Chondrocyte (in vitro differentiated cells): ENCODE measurements around the gene XCL1. TPM values are rescaled to one million over a fixed set of nuclear protein-coding genes. Genes with fewer than 3 reads are reported as not detected.

Experiments used
- DNase-seq: peaks from one replicate; pipeline ENCODE4 v3.0.0; 2021; ENCODE audit warnings: mixed read lengths, low spot score
- H3K27ac Mint-ChIP-seq: one replicate; pipeline ENCODE4 v1.8.0; 2021; ENCODE audit warnings: mild to moderate bottlenecking, moderate library complexity, mixed read lengths; ENCODE audit not compliant: unreplicated experiment
- H3K27me3 Mint-ChIP-seq: 2 replicates; pipeline ENCODE4 v1.8.0; 2021; ENCODE audit warnings: low read depth, mixed read lengths
- H3K36me3 Mint-ChIP-seq: 2 replicates; pipeline ENCODE4 v1.8.0; 2021; ENCODE audit warnings: low read depth, mixed read lengths
- H3K4me1 Mint-ChIP-seq: 2 replicates; pipeline ENCODE4 v1.8.0; 2021; ENCODE audit warnings: low read depth, mild to moderate bottlenecking, mixed read lengths
- H3K4me3 Mint-ChIP-seq: one replicate; pipeline ENCODE4 v1.8.0; 2021; ENCODE audit warnings: mild to moderate bottlenecking, moderate library complexity, mixed read lengths; ENCODE audit not compliant: unreplicated experiment
- H3K9me3 Mint-ChIP-seq: 2 replicates; pipeline ENCODE4 v1.8.0; 2021; ENCODE audit warnings: low read depth, mixed read lengths
- total RNA-seq: library from RNA; stranded (reverse); gene quantifications from 3 replicates; pipeline ENCODE4 v1.2.1, GENCODE V29; 2021
- TF ChIP-seq, protein P1 (sequence below): fragments of 200-600 bp; sonication (generic); IDR thresholded peaks from 2 replicates; pipeline ENCODE4 v1.5.0; 2021; ENCODE audit warnings: antibody characterized with exemption, mild to moderate bottlenecking, moderate library complexity

The XCL1 gene
- total RNA-seq, 1 donor from 2014 or later: 0.25 TPM

DNA sequence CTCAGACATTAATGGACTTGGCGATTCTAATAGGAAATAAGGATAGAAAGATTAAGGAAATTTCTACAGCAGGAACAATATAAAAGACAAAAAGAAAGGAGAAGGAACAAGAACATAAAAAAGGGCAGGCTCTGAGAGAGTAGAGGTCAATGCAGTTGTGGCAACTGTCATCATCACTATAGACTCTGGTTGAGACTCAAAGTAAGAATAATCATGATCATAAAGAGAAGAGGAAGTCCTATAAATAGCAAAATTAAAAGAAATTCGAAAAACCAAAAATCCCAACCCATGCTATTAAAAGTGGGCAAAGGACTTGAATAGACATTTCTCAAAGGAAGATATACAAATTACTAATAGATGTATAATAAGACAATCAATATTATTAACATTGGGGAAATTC is 14.4 kb upstream of the XCL1 start:
- TF ChIP-seq, protein P1, sequence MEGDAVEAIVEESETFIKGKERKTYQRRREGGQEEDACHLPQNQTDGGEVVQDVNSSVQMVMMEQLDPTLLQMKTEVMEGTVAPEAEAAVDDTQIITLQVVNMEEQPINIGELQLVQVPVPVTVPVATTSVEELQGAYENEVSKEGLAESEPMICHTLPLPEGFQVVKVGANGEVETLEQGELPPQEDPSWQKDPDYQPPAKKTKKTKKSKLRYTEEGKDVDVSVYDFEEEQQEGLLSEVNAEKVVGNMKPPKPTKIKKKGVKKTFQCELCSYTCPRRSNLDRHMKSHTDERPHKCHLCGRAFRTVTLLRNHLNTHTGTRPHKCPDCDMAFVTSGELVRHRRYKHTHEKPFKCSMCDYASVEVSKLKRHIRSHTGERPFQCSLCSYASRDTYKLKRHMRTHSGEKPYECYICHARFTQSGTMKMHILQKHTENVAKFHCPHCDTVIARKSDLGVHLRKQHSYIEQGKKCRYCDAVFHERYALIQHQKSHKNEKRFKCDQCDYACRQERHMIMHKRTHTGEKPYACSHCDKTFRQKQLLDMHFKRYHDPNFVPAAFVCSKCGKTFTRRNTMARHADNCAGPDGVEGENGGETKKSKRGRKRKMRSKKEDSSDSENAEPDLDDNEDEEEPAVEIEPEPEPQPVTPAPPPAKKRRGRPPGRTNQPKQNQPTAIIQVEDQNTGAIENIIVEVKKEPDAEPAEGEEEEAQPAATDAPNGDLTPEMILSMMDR: no peak
- Mint-ChIP-seq H3K4me1 (peaks cover 11% of the 10 kb centered on the region), H3K9me3 (peaks cover 2% of the 10 kb centered on the region), H3K36me3 (peaks cover 3% of the 10 kb centered on the region), H3K27me3 (peaks cover 12% of the 10 kb centered on the region), H3K27ac (no peak overlapping the region), H3K4me3 (no peak overlapping the region)
- no peak for DNase-seq

DNA sequence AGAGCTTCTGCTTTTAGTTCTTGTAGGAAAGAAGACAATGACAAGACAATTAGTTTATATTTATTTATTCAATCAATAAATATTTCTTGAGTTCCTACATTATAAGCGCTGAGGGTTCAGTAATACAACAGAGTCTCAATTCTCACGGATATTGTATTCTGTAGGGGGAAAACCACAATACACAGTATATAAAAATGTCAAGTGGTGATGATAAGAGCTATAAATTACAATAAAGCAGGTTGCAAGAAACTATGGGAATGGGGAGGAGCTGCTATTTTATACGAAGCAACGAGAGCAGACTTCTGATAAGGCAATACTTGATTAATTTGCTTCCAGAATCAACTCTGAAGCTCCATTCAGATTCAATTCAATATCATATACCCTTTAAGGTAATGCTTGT is 10.6 kb upstream of the XCL1 start:
- H3K4me1 Mint-ChIP-seq: no peaks in the 10 kb centered on the region
- peaks cover 13% of the 10 kb centered on the region for H3K27me3 Mint-ChIP-seq
- H3K9me3 Mint-ChIP-seq: peaks cover 2% of the 10 kb centered on the region
- H3K27ac Mint-ChIP-seq: no peak overlapping the region
- no peak for DNase-seq
- H3K36me3 Mint-ChIP-seq: peaks cover 3% of the 10 kb centered on the region
- TF ChIP-seq, protein P1: no peak
- H3K4me3 Mint-ChIP-seq: no peak overlapping the region

DNA sequence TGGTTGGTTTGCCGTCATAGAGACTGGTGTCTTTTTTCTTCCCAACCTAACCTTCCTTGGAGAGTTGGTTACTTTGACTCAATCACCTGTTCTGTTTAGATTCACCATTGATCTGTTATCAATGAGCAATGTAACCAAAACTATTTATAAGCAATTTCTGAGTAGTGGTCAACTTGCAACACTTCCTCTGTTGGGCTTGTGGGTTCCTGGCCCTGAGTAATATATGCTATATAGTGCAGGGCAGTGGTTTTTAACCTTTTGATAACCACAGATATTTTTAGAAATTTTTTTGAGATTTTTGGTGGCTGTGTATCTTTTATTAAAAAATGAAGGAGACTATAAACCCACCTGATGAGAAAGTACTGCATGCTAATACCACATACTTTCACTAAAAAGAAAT is 9.4 kb upstream of the XCL1 start:
- no peaks in the 10 kb centered on the region for H3K4me1 Mint-ChIP-seq
- peaks cover under 1% of the 10 kb centered on the region for H3K36me3 Mint-ChIP-seq
- H3K9me3 Mint-ChIP-seq: peaks cover 2% of the 10 kb centered on the region
- peaks cover 13% of the 10 kb centered on the region for H3K27me3 Mint-ChIP-seq
- DNase-seq: no peak
- no peak overlapping the region for H3K27ac Mint-ChIP-seq
- TF ChIP-seq, protein P1: no peak
- no peak overlapping the region for H3K4me3 Mint-ChIP-seq

DNA sequence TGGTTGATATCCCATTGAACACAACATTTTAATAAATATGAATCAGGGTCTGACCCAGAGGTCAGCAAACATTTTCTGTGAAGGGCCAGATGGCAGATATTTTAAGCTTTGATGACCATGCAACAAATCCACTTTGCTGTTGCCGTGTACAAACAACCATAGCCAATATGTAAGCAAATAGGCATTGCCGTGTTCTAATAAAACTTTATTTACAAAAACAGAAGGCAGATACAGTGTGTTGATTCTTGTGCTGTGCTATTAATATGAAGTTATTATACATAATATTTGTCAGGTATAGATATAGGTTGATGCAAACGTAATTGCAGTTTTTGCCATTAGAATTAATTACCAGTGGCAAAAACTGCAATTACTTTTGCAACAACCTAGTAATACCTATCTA is 8.8 kb upstream of the XCL1 start:
- TF ChIP-seq, protein P1: no peak
- Mint-ChIP-seq H3K9me3 (peaks cover 2% of the 10 kb centered on the region), H3K27ac (no peak overlapping the region), H3K4me3 (no peak overlapping the region), H3K4me1 (no peaks in the 10 kb centered on the region), H3K36me3 (no peaks in the 10 kb centered on the region), H3K27me3 (peaks cover 18% of the 10 kb centered on the region)
- no peak for DNase-seq

DNA sequence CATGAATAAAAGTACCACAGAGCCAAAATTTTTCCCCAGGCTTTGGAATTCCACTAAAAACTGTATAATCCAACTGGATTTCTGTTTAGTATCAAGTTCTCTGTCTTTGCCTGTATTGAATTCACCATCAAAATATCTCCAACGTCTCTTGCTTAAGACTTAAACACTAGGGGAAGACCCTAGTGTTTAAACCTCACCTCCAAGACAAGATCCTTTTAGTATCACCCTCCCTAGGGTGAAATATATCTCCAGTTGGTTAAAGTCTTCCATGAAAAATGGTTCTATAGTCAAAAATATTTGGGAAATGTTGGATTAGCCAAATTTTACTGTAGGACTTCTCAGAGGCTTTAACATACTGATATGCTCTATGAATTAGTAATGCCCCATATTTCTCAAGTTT is 8.1 kb upstream of the XCL1 start:
- TF ChIP-seq, protein P1: no peak
- Mint-ChIP-seq H3K27me3 (peaks cover 15% of the 10 kb centered on the region), H3K27ac (no peak overlapping the region), H3K4me3 (no peak overlapping the region), H3K4me1 (no peaks in the 10 kb centered on the region), H3K36me3 (no peaks in the 10 kb centered on the region), H3K9me3 (no peaks in the 10 kb centered on the region)
- DNase-seq: no peak
